Lung (tissue), 12 donors: ENCODE measurements around the gene SETBP1. TPM values are rescaled to one million over a fixed set of nuclear protein-coding genes. Genes with fewer than 3 reads are reported as not detected.

Experiments used
- ATAC-seq: fragments of 200-7000 bp; cut with Tn5 transposase; one replicate; pipeline ENCODE4 v1.9.1; 2020; ENCODE audit warnings: moderate number of reproducible peaks; ENCODE audit not compliant: insufficient read depth, low FRiP score
- DNase-seq, 3 donors: peaks; one replicate each; pipeline ENCODE4 v3.0.0-alpha.2; 2013 to 2017
- H3K27ac ChIP-seq, 2 donors: one replicate each; pipeline ENCODE4 v1.5.1; 2013; ENCODE audit warnings: mild to moderate bottlenecking in 2 of 2, moderate library complexity in 2 of 2, control low read depth in 1 of 2, inconsistent platforms in 1 of 2, low read depth in 1 of 2, low read length in 1 of 2
- H3K27me3 ChIP-seq, 3 donors: one replicate each; pipeline ENCODE4 v1.5.1; 2013; ENCODE audit warnings: low read length in 2 of 3; ENCODE audit not compliant: control insufficient read depth in 3 of 3, insufficient read depth in 3 of 3
- H3K36me3 ChIP-seq, 4 donors: one replicate each; pipeline ENCODE4 v1.5.1; 2013; ENCODE audit warnings: low read length in 4 of 4, mild to moderate bottlenecking in 1 of 4, moderate library complexity in 1 of 4; ENCODE audit not compliant: control insufficient read depth in 4 of 4, insufficient read depth in 4 of 4
- H3K4me1 ChIP-seq, 5 donors: one replicate each; pipeline ENCODE4 v1.5.1; 2013; ENCODE audit warnings: low read length in 5 of 5, mild to moderate bottlenecking in 2 of 5, moderate library complexity in 1 of 5; ENCODE audit not compliant: control insufficient read depth in 5 of 5, insufficient read depth in 5 of 5
- H3K4me3 ChIP-seq: one replicate; pipeline ENCODE4 v1.5.1; 2013; ENCODE audit warnings: mild to moderate bottlenecking, control low read depth, moderate library complexity
- H3K9ac ChIP-seq, 2 donors: one replicate each; pipeline ENCODE4 v1.5.1; 2013; ENCODE audit warnings: low read length in 2 of 2, control low read depth in 1 of 2; ENCODE audit not compliant: insufficient read depth in 1 of 2
- H3K9me3 ChIP-seq, 4 donors: one replicate each; pipeline ENCODE4 v1.5.1; 2013; ENCODE audit warnings: low read length in 3 of 4, mild to moderate bottlenecking in 1 of 4, moderate library complexity in 1 of 4; ENCODE audit not compliant: control insufficient read depth in 4 of 4, insufficient read depth in 3 of 4
- WGBS, 2 donors: extraction: QIAGEN DNeasy Blood & Tissue Kit; methylation state at CpG; one replicate each; pipeline ENCODE4 v1.1.7; 2013; 5-methylcytosine and 5-hydroxymethylcytosine counted together
- polyA plus RNA-seq, 2 donors: library from polyadenylated mRNA; stranded (reverse); fragments of 200-250 nt; gene quantifications; one replicate each; pipeline ENCODE4 v1.2.1, GENCODE V29; 2013
- total RNA-seq, 2 donors: library from RNA; depleted of rRNA in 1 of 2; stranded (reverse); fragments of >200 nt in 1 of 2; gene quantifications; one replicate each; pipeline ENCODE4 v1.2.1, GENCODE V29; 2014 to 2021
- TF ChIP-seq, protein P1 (sequence below): IDR thresholded peaks from 2 replicates; pipeline ENCODE4 v1.5.1; 2012; ENCODE audit warnings: mild to moderate bottlenecking; ENCODE audit errors: control extremely low read depth, extremely low read depth
- donor health status: control.
- donor health status: control.
- donor health status: Bipolar disorder and iron deficiency.
- donor health status: healthy.
- donor health status: DM: yes; HTN: yes; CAD: no.

The SETBP1 gene
- total and polyA plus RNA-seq, 4 donors: 1.6 to 43.8 (median 16.6) TPM

DNA sequence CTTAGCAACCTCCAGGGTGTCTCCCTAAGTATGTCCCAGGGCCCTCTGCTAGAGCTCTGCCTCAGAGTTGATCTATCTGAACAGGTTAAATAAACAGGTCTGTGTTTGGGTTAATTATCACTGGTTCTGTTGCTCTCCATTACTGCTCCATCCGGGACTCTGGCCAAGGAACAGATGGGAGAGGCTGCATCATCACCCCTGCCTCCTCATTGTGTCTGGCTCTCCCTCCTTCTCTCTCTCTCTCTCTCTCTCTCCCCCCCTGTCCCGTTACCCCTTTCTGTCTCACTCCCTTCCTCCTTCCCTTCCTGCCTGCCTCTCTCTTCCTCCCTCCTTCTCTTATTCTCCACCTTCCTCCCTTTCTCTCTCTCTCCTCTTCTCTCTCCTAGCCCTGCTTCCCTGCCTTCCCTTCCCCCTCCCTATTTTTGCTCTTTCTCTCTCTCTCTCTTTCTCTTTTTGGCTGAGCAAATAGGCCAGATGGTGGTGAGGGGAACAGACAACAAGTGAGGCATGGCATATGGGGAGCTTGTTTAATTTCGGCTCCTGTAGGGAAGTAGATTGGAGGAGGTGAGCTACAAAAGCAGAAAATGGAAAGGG lies 62.1 kb downstream of the SETBP1 start:
- Histone ChIP-seq H3K9ac (peak overlapping the region in 1 of 2 donors; percentile 17), H3K36me3 (peaks cover 0 to 8% (median 0%) of the 10 kb centered on the region in 4 donors), H3K9me3 (peaks cover 0 to 5% (median 0%) of the 10 kb centered on the region in 4 donors), H3K27ac (peak overlapping the region in 1 of 2 donors; percentile 35), H3K27me3 (no peaks in the 10 kb centered on the region), H3K4me1 (peaks cover 0 to 50% (median 26%) of the 10 kb centered on the region in 5 donors), H3K4me3 (no peak overlapping the region)
- ATAC-seq (no peak), DNase-seq (peak; percentile 80 to 92 (median 90))
- TF ChIP-seq, protein P1, sequence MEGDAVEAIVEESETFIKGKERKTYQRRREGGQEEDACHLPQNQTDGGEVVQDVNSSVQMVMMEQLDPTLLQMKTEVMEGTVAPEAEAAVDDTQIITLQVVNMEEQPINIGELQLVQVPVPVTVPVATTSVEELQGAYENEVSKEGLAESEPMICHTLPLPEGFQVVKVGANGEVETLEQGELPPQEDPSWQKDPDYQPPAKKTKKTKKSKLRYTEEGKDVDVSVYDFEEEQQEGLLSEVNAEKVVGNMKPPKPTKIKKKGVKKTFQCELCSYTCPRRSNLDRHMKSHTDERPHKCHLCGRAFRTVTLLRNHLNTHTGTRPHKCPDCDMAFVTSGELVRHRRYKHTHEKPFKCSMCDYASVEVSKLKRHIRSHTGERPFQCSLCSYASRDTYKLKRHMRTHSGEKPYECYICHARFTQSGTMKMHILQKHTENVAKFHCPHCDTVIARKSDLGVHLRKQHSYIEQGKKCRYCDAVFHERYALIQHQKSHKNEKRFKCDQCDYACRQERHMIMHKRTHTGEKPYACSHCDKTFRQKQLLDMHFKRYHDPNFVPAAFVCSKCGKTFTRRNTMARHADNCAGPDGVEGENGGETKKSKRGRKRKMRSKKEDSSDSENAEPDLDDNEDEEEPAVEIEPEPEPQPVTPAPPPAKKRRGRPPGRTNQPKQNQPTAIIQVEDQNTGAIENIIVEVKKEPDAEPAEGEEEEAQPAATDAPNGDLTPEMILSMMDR: no peak
- WGBS, 2 donors: 59 to 65% methylated on average over 3 of the region's 3 CpGs

DNA sequence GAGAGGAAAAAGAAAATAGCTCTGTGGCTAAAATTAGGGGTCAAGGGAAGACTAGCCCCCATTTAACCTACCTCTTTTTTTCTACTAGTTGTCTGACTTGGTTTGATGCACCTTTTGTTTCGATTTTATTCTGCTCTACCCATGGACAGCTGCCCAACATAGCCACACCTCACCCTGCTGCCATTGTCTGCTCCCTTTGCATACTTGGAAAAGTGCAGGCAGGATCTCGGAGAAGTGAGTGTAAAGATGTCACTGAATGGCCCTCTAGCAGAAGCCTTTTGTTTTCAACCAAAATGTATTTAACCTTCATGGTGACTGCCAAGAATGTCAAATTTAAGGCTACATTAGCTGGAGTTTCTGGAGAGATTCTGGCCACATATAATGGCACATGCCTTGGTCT lies 62.9 kb downstream of the SETBP1 start:
- H3K27me3 ChIP-seq: no peaks in the 10 kb centered on the region
- WGBS, 2 donors: 70 to 86% methylated on average over 2 of the region's 2 CpGs
- ATAC-seq (no peak), DNase-seq (no peak)
- H3K4me1 ChIP-seq: peaks cover 0 to 50% (median 26%) of the 10 kb centered on the region in 5 donors
- no peak overlapping the region for H3K27ac ChIP-seq
- TF ChIP-seq, protein P1: no peak
- peaks cover 0 to 4% (median 0%) of the 10 kb centered on the region in 4 donors for H3K36me3 ChIP-seq
- H3K9me3 ChIP-seq: peaks cover 0 to 5% (median 0%) of the 10 kb centered on the region in 4 donors
- H3K9ac ChIP-seq: no peak overlapping the region
- no peak overlapping the region for H3K4me3 ChIP-seq

DNA sequence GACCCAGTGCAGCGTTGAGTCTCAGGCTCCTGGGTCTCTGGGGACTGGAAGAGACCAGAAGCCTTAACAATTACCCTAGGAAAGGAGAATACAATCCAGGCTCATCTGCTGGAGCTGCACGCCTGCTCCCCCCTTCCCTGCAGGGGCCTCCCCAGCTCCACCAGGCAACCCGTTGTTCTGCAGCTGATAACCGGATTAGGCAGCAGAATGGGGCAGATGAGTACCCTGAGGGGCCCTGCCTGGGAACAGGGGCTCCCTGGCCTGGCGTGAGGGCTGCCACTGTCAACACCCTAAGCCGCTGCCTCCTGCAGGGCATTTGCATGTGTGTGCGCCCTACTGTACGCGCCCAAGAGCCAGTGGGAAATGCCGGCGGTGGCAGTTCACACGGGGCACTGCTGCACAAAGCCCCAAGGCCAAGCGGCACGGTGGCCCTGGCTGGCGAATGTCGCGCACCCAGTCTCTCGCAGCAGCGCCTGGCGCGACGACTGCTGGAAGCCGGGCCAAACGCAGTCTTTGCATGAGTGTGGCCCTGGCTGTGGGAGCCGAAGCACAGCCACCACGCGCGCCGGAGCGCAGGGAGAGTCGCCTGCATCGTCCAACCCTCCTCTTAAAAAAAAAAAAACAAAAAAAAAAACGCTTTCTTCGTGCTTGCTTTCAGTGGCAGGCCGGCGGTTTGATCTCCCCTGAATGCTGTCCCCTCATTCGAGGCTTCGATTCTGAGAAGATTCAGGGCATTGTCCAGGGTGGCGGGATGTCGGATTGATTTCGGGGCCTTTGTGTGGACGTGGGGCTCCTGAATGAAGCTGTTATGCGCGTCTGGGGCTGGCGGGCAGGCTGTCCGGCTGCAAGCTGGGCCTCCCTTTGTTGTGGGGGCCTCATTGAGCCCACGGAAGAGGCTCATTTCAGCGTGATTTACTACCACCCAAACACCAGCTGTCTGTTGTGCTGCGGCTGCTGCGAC lies 63.8 kb downstream of the SETBP1 start:
- Histone ChIP-seq H3K4me1 (peaks cover 0 to 50% (median 26%) of the 10 kb centered on the region in 5 donors), H3K4me3 (no peak overlapping the region), H3K27ac (no peak overlapping the region), H3K9ac (no peak overlapping the region), H3K27me3 (no peaks in the 10 kb centered on the region), H3K9me3 (peaks cover 0 to 5% (median 0%) of the 10 kb centered on the region in 4 donors), H3K36me3 (peaks cover 0 to 4% (median 0%) of the 10 kb centered on the region in 4 donors)
- 80 to 84% methylated on average over 50 of the region's 50 CpGs for WGBS, 2 donors
- DNase-seq (peak; percentile 48 to 65 (median 58)), ATAC-seq (no peak)
- TF ChIP-seq, protein P1: no peak
